H1 (cell line): ENCODE data around the gene WNK4. TPM values are rescaled to one million over a fixed set of nuclear protein-coding genes. Genes with fewer than 3 reads are reported as not detected.
A peak's percentile ranks its signal among the peaks of the same experiment; 100 is the strongest.

ENCODE experiments used
- CTCF ChIA-PET: fragments of 300-600 bp; sonication (Branson Sonifier 250); formaldehyde crosslinking; loops from one replicate; lab custom pipeline; 2021; ENCODE audit not compliant: partially characterized antibody; lab: Charles Lee
- POLR2A ChIA-PET: fragments of 300-600 bp; sonication (Branson Sonifier 250); formaldehyde crosslinking; loops from one replicate; lab custom pipeline; 2021; ENCODE audit warnings: inconsistent platforms; ENCODE audit not compliant: partially characterized antibody; lab: Charles Lee
- DNase-seq, 2 experiments: peaks; one replicate each; pipeline versions ENCODE4 v3.0.0 to v3.0.0-alpha.2; 2010 to 2022; ENCODE audit warnings: low spot score in 2 of 2, low read depth in 1 of 2, mixed read lengths in 1 of 2
- FAIRE-seq: peaks from 2 replicates; lab custom pipeline; 2011; peaks lifted over from hg19 to GRCh38; lab: Jason Lieb, UNC
- H2AFZ ChIP-seq: 2 replicates; pipeline ENCODE4 v1.8.1; 2012; ENCODE audit warnings: low read length, inconsistent platforms
- H2AK5ac ChIP-seq: 2 replicates; pipeline ENCODE4 v1.6.1; 2013; ENCODE audit warnings: low read depth, low read length
- H2BK120ac ChIP-seq: replicated peaks from 2 replicates; pipeline ENCODE3; 2013; ENCODE audit warnings: low read depth, low read length, inconsistent platforms
- H2BK12ac ChIP-seq: 2 replicates; pipeline ENCODE4 v1.6.1; 2013; ENCODE audit warnings: low read depth, low read length
- H2BK15ac ChIP-seq: 2 replicates; pipeline ENCODE4 v1.6.1; 2013; ENCODE audit warnings: low read length
- H2BK20ac ChIP-seq: 2 replicates; pipeline ENCODE4 v1.6.1; 2013; ENCODE audit warnings: low read length
- H2BK5ac ChIP-seq: 2 replicates; pipeline ENCODE4 v1.6.1; 2013; ENCODE audit warnings: low read depth, low read length
- H3K14ac ChIP-seq: 2 replicates; pipeline ENCODE4 v1.6.1; 2013; ENCODE audit warnings: inconsistent platforms; ENCODE audit not compliant: insufficient read length
- H3K18ac ChIP-seq: 2 replicates; pipeline ENCODE4 v1.6.1; 2013; ENCODE audit warnings: low read length; ENCODE audit errors: extremely low read depth
- H3K23ac ChIP-seq: 2 replicates; pipeline ENCODE4 v1.6.1; 2013; ENCODE audit warnings: inconsistent platforms; ENCODE audit not compliant: insufficient read length
- H3K23me2 ChIP-seq: 2 replicates; pipeline ENCODE4 v1.6.1; 2013; ENCODE audit warnings: low read depth, low read length
- H3K27ac ChIP-seq: 2 replicates; pipeline ENCODE4 v1.6.1; 2011; ENCODE audit warnings: low read depth, low read length, inconsistent platforms
- H3K27me3 ChIP-seq, 4 experiments: replicated peaks in 1 of 4; 1 replicate in 1 of 4; 2 replicates in 3 of 4; pipeline versions ENCODE4 v1.6.1 to v1.8.1; 2011 to 2013; ENCODE audit warnings: low read length in 3 of 4, mild to moderate bottlenecking in 3 of 4, inconsistent platforms in 2 of 4, mixed read lengths in 2 of 4, moderate library complexity in 1 of 4; ENCODE audit not compliant: control insufficient read depth in 3 of 4, insufficient read depth in 3 of 4; ENCODE audit errors: extremely low read depth in 1 of 4
- H3K36me3 ChIP-seq, 4 experiments: 2 replicates each; pipeline versions ENCODE4 v1.6.1 to v1.8.1; 2011 to 2013; ENCODE audit warnings: mild to moderate bottlenecking in 4 of 4, low read length in 3 of 4, moderate library complexity in 2 of 4, control low read depth in 1 of 4, inconsistent platforms in 1 of 4; ENCODE audit not compliant: insufficient read depth in 4 of 4, control insufficient read depth in 2 of 4
- H3K4ac ChIP-seq: replicated peaks from 2 replicates; pipeline ENCODE3; 2013; ENCODE audit warnings: low read length, low read depth, mixed read lengths, inconsistent platforms; ENCODE audit not compliant: insufficient read length
- H3K4me1 ChIP-seq, 4 experiments: replicated peaks in 1 of 4; 1 replicate in 1 of 4; 2 replicates in 3 of 4; pipeline versions ENCODE4 v1.6.1 to v1.8.1; 2011 to 2013; ENCODE audit warnings: low read length in 3 of 4, inconsistent platforms in 2 of 4, mixed read lengths in 1 of 4; ENCODE audit not compliant: insufficient read depth in 4 of 4, control insufficient read depth in 3 of 4
- H3K4me2 ChIP-seq, 2 experiments: 2 replicates each; pipeline versions ENCODE4 v1.6.1 to v1.8.1; 2011 to 2013; ENCODE audit warnings: low read depth in 2 of 2, low read length in 2 of 2, control low read depth in 1 of 2, inconsistent platforms in 1 of 2, mild to moderate bottlenecking in 1 of 2; ENCODE audit not compliant: insufficient read depth in 1 of 2
- H3K4me3 ChIP-seq, 4 experiments: fragments of 200-600, 300-600 bp in 1 of 4; sonication (generic), shearing (Covaris generic), sonication (Bioruptor Twin) in 1 of 4; 2 replicates each; pipeline versions ENCODE4 v1.5.1 to v1.8.1; 2011 to 2016; ENCODE audit warnings: low read length in 4 of 4, low read depth in 3 of 4, control low read depth in 2 of 4, inconsistent platforms in 2 of 4, mild to moderate bottlenecking in 2 of 4, mixed read lengths in 1 of 4, moderate library complexity in 1 of 4; ENCODE audit not compliant: insufficient read depth in 2 of 4; ENCODE audit errors: extremely low read depth in 1 of 4
- H3K56ac ChIP-seq: replicated peaks from 2 replicates; pipeline ENCODE3; 2013; ENCODE audit warnings: low read depth, mild to moderate bottlenecking, mixed read lengths, low read length, inconsistent platforms; ENCODE audit not compliant: insufficient read length
- H3K79me1 ChIP-seq: 2 replicates; pipeline ENCODE4 v1.6.1; 2013; ENCODE audit warnings: low read depth, low read length, control low read depth
- H3K79me2 ChIP-seq, 2 experiments: 2 replicates each; pipeline versions ENCODE4 v1.6.1 to v1.8.1; 2012 to 2013; ENCODE audit warnings: low read length in 2 of 2, mild to moderate bottlenecking in 2 of 2, inconsistent platforms in 1 of 2; ENCODE audit not compliant: insufficient read depth in 2 of 2, control insufficient read depth in 1 of 2
- H3K9ac ChIP-seq, 4 experiments: replicated peaks in 1 of 4; 1 replicate in 1 of 4; 2 replicates in 3 of 4; pipeline versions ENCODE4 v1.6.1 to v1.8.1; 2011 to 2013; ENCODE audit warnings: low read depth in 3 of 4, low read length in 3 of 4, control low read depth in 2 of 4, mild to moderate bottlenecking in 2 of 4, moderate library complexity in 2 of 4, inconsistent platforms in 1 of 4; ENCODE audit errors: extremely low read depth in 1 of 4
- H3K9me3 ChIP-seq, 2 experiments: 2 replicates each; pipeline versions ENCODE4 v1.6.1 to v1.8.1; 2012 to 2013; ENCODE audit warnings: mild to moderate bottlenecking in 2 of 2, moderate library complexity in 2 of 2, control low read depth in 1 of 2, inconsistent platforms in 1 of 2, low read depth in 1 of 2, low read length in 1 of 2, mixed read lengths in 1 of 2; ENCODE audit not compliant: insufficient read depth in 2 of 2
- H4K20me1 ChIP-seq, 2 experiments: replicated peaks in 1 of 2; 2 replicates each; pipeline versions ENCODE3 to v1.8.1; 2011 to 2013; ENCODE audit warnings: inconsistent platforms in 2 of 2, low read length in 2 of 2, mild to moderate bottlenecking in 1 of 2; ENCODE audit not compliant: insufficient read depth in 2 of 2, control insufficient read depth in 1 of 2
- H4K5ac ChIP-seq: 2 replicates; pipeline ENCODE4 v1.6.1; 2013; ENCODE audit warnings: low read length, low read depth, mixed read lengths, inconsistent platforms; ENCODE audit not compliant: insufficient read length
- H4K8ac ChIP-seq: 2 replicates; pipeline ENCODE4 v1.8.0; 2013; ENCODE audit warnings: mild to moderate bottlenecking, moderate library complexity, low read length, inconsistent platforms; ENCODE audit not compliant: insufficient read depth; ENCODE audit errors: extremely low read depth
- H4K91ac ChIP-seq: replicated peaks from 2 replicates; pipeline ENCODE3; 2013; ENCODE audit warnings: low read length, mixed read lengths, inconsistent platforms; ENCODE audit not compliant: insufficient read length
- ATF3 ChIP-seq: IDR thresholded peaks from 2 replicates; pipeline ENCODE4 v1.6.1; 2011; ENCODE audit warnings: low read depth, mild to moderate bottlenecking, low read length; ENCODE audit not compliant: insufficient read depth
- BACH1 ChIP-seq: IDR thresholded peaks from 2 replicates; pipeline ENCODE4 v1.6.1; 2012; ENCODE audit warnings: low read length, improper control_type of control experiment
- EGR1 ChIP-seq: IDR thresholded peaks from 2 replicates; pipeline ENCODE4 v1.6.1; 2011; ENCODE audit warnings: low read depth, low read length, borderline replicate concordance
- EZH2 ChIP-seq: fragments of 200-600 bp; sonication (generic); IDR thresholded peaks from 2 replicates; pipeline ENCODE4 v1.7.1; 2012; ENCODE audit warnings: low read depth, mild to moderate bottlenecking, moderate library complexity, low read length, inconsistent platforms; ENCODE audit not compliant: severe bottlenecking
- KDM4A ChIP-seq: IDR thresholded peaks from one replicate; pipeline ENCODE4 v1.7.1; 2012; ENCODE audit warnings: low read depth, mild to moderate bottlenecking, moderate library complexity, low read length, inconsistent platforms; ENCODE audit not compliant: severe bottlenecking
- POLR2AphosphoS5 ChIP-seq: IDR thresholded peaks from 2 replicates; pipeline ENCODE4 v1.6.1; 2011; ENCODE audit warnings: low read depth, low read length
- RBBP5 ChIP-seq: IDR thresholded peaks from 2 replicates; pipeline ENCODE4 v1.7.1; 2012; ENCODE audit warnings: low read depth, mild to moderate bottlenecking, inconsistent platforms, low read length, moderate library complexity, borderline replicate concordance
- SIRT6 ChIP-seq: IDR thresholded peaks from one replicate; pipeline ENCODE4 v1.7.1; 2012; ENCODE audit warnings: low read length, inconsistent platforms
- WGBS, 2 experiments: shearing (Covaris generic) in 1 of 2; methylation state at CpG; one replicate each; pipeline versions ENCODE4 v1.1.6 to v1.1.7; 2013 to 2015; ENCODE audit warnings: low lambda C conversion rate in 2 of 2, mixed read lengths in 2 of 2, inconsistent platforms in 1 of 2, low coverage in 1 of 2, missing lambda C conversion rate in 1 of 2; ENCODE audit not compliant: insufficient replicate concordance in 2 of 2, insufficient coverage in 1 of 2, insufficient read length in 1 of 2; ENCODE audit errors: extremely low coverage in 1 of 2, missing lambda C conversion rate in 1 of 2; 5-methylcytosine and 5-hydroxymethylcytosine counted together
- polyA plus RNA-seq, 7 experiments: library from polyadenylated mRNA; depleted of rRNA in 3 of 7; stranded (reverse) in 5 of 7; unstranded in 2 of 7; fragments of >200 nt in 5 of 7; fragments of 200-250 nt in 2 of 7; gene quantifications; 1 replicate in 5 of 7; 2 replicates in 1 of 7; 4 replicates in 1 of 7; pipeline versions ENCODE4 v1.2.1 to v1.2.3, GENCODE V29; 2011 to 2013; ENCODE audit warnings: missing spikeins in 2 of 7, mixed read lengths in 2 of 7
- total RNA-seq: library from RNA; stranded (reverse); fragmentation: NEBNext Ultra II Directional; extraction: Animal tissue kit (Norgen Biotek cat#: 25700); gene quantifications from 2 replicates; pipeline ENCODE4 v1.2.1, GENCODE V29; 2021

Gene WNK4
- total and polyA plus RNA-seq, 2 of the 8 experiments (the other 6 are each of a cell fraction or from before 2014, with no cell fraction given) = 0.21 to 1.7 TPM

DNA sequence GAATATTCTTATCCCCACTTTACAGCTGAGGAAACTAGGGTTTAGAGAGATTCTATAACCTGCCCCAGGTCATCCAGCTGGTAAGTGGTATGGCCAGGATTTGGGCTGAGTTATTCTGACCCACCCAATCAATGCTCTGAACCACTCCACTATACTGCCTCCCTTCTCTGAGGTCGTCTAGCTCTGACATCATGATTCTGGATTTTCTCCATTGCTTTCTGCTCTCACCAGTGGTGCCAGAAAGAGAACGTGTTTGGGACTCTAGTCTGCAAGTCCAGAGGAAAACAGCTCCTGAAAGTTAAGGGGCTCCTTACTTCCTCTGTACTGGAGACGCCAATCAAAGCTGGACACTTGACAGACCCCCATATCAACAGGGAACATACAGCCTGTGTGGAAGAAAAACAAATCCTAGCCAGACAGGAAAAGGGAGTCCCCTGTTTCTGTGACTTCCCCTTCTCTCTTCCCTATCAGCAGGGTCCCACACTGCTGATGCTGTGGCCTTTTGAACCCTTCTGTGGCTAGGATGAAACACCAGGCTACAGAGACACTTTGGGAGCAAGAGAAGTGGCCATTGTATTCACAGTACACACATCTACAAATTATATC lies 29.6 kb upstream of the WNK4 start:
- no peak overlapping the region for H2BK15ac ChIP-seq
- no peaks in the 10 kb centered on the region for H3K79me1 ChIP-seq
- H3K23ac ChIP-seq = no peak overlapping the region
- FAIRE-seq (no peak), DNase-seq (no peak)
- H4K8ac ChIP-seq = no peak overlapping the region
- peaks cover 0 to 3% (median under 1%) of the 10 kb centered on the region in 4 experiments; a peak in 2 of 7 replicates for H3K4me1 ChIP-seq
- no peak overlapping the region for H3K56ac ChIP-seq
- CTCF ChIA-PET = interaction anchor here (1.0 to 10.0 kb wide), 7 partner anchors 11 to 178 kb away, joined by 3 to 81 read pairs (median 4); partner anchors contain the start of genes PSMC3IP and RAMP2
- H3K4ac ChIP-seq = no peak overlapping the region
- H3K9me3 ChIP-seq = no peaks in the 10 kb centered on the region
- no peaks in the 10 kb centered on the region for H3K23me2 ChIP-seq
- H3K18ac ChIP-seq = no peak overlapping the region
- no peak overlapping the region for H2AK5ac ChIP-seq
- no peak overlapping the region for H4K91ac ChIP-seq
- no peaks in the 10 kb centered on the region for H3K36me3 ChIP-seq
- no peak overlapping the region for H3K4me3 ChIP-seq
- 0 out of 2 replicates have a peak overlapping the region, but pooled peaks have one; percentile 25 for H2AFZ ChIP-seq
- no peak overlapping the region for H3K4me2 ChIP-seq
- no peak overlapping the region for H2BK12ac ChIP-seq
- no peak overlapping the region for H3K27ac ChIP-seq
- no peak overlapping the region for H2BK20ac ChIP-seq
- TF ChIP-seq RBBP5 = no peak
- no peak for TF ChIP-seq EZH2
- no peak for TF ChIP-seq BACH1
- no peak for TF ChIP-seq EGR1
- no peak for TF ChIP-seq POLR2AphosphoS5
- TF ChIP-seq KDM4A = no peak
- no peak for TF ChIP-seq ATF3
- TF ChIP-seq SIRT6 = no peak
- TF ChIP-seq, all 59 proteins: peak for 0
- Histone ChIP-seq H4K20me1 (no peaks in the 10 kb centered on the region), H2BK120ac (no peak overlapping the region), H3K27me3 (peaks cover 1 to 5% (median 4%) of the 10 kb centered on the region in 4 experiments), H3K79me2 (no peaks in the 10 kb centered on the region), H3K14ac (no peak overlapping the region), H3K9ac (no peak overlapping the region), H4K5ac (no peak overlapping the region), H2BK5ac (no peak overlapping the region)
- POLR2A ChIA-PET = interaction anchor here (1.0 to 6.6 kb wide), 2 partner anchors 11 to 68 kb away, joined by 4 to 46 read pairs; partner anchors contain the start of gene RAMP2
- 86% methylated on average over 3 of the region's 3 CpGs; no CpG with 5 or more reads in 1 of the 2 experiments for WGBS, 2 experiments
